GM23338 (cell line): ENCODE data around the gene FAM219A.

Experiments used
- CREB1 ChIP-seq: fragments of 250-450 bp; sonication (Bioruptor Pico); IDR thresholded peaks from 2 replicates; pipeline ENCODE4 v1.5.0; 2020; ENCODE audit warnings: low read depth, mild to moderate bottlenecking, moderate library complexity
- EZH2 ChIP-seq: fragments of 200-600 bp; sonication (generic); IDR thresholded peaks from one replicate; pipeline ENCODE4 v1.8.0; 2017; ENCODE audit warnings: antibody characterized with exemption, mild to moderate bottlenecking, low read depth; ENCODE audit not compliant: unreplicated experiment
- EZH2phosphoT487 ChIP-seq: fragments of 200-600 bp; sonication (generic); IDR thresholded peaks from one replicate; pipeline ENCODE4 v1.8.1; 2018; ENCODE audit warnings: antibody characterized with exemption; ENCODE audit not compliant: unreplicated experiment
- NANOG ChIP-seq: IDR thresholded peaks from 2 replicates; pipeline ENCODE4 v1.6.1; 2016; ENCODE audit warnings: antibody characterized with exemption, borderline replicate concordance
- POLR2AphosphoS5 ChIP-seq: IDR thresholded peaks from 2 replicates; pipeline ENCODE4 v1.6.1; 2016; ENCODE audit warnings: antibody characterized with exemption, low read depth
- STAT1 ChIP-seq: IDR thresholded peaks from one replicate; pipeline ENCODE4 v1.6.1; 2016; ENCODE audit warnings: antibody characterized with exemption; ENCODE audit not compliant: unreplicated experiment
- ZNF331 ChIP-seq: fragments of 250-450 bp; sonication (Bioruptor Pico); IDR thresholded peaks from 2 replicates; pipeline ENCODE4 v1.5.0; 2020; ENCODE audit warnings: low read depth, mild to moderate bottlenecking, moderate library complexity
- TF ChIP-seq, protein P1 (sequence below): IDR thresholded peaks from one replicate; pipeline ENCODE4 v1.6.1; 2018; ENCODE audit warnings: antibody characterized with exemption; ENCODE audit not compliant: unreplicated experiment
- TF ChIP-seq, protein P2 (sequence below), 2 experiments: fragments of 200-600 bp in 1 of 2; sonication (generic) in 1 of 2; conservative IDR thresholded peaks; 2 replicates each; pipeline versions ENCODE4 v1.5.1 to v1.6.1; 2016 to 2017; ENCODE audit warnings: antibody characterized with exemption in 2 of 2, low read depth in 2 of 2, mild to moderate bottlenecking in 2 of 2, moderate library complexity in 1 of 2
- TF ChIP-seq, protein P3 (sequence below): IDR thresholded peaks from 2 replicates; pipeline ENCODE4 v1.6.1; 2016; ENCODE audit warnings: antibody characterized with exemption
- TF ChIP-seq, protein P4 (sequence below): fragments of 250-450 bp; sonication (Bioruptor Pico); IDR thresholded peaks from 2 replicates; pipeline ENCODE4 v1.5.0; 2020; ENCODE audit warnings: mild to moderate bottlenecking, moderate library complexity

DNA sequence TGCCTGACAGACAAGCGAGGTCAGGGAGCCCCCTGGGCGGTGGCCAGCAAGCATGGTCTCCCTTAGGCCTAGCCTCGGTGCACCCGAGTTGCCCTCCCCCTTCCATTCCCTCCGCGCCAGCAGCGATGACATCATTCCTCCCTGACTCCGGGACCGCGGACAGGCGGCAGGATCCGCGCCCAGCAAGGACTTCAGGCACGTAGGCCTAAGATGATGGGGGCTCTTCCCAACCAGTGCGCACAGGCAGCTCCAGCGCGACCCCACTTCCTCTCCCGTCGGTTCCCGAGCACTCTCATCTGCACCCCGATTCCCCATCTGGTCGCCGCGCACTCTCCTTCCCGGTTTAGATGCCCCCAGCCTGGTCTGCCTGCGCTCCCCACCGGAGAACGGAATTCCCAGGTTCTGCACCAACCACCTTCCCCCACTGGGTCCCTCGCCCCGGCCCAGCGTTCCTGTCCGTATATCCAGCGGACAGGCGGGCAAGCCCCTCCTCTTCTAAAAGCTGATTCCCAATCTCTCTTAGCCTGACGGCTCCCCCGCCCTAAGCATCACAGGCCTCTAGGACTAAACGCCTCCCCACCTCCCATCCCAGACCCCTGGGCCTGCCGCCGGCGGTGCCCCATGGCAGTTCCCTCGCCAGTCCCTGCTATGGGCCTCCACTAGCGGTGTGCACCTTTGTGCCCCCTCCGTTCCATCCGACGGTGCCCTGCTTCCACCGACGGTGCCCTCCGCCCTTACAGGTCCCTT is 931 bp downstream of the FAM219A start:
- TF ChIP-seq EZH2 (no peak), CREB1 (CRISPR knock-in tag) (no peak), POLR2AphosphoS5 (no peak), EZH2phosphoT487 (no peak), ZNF331 (CRISPR knock-in tag) (no peak), NANOG (no peak), STAT1 (no peak)
- TF ChIP-seq, protein P1, sequence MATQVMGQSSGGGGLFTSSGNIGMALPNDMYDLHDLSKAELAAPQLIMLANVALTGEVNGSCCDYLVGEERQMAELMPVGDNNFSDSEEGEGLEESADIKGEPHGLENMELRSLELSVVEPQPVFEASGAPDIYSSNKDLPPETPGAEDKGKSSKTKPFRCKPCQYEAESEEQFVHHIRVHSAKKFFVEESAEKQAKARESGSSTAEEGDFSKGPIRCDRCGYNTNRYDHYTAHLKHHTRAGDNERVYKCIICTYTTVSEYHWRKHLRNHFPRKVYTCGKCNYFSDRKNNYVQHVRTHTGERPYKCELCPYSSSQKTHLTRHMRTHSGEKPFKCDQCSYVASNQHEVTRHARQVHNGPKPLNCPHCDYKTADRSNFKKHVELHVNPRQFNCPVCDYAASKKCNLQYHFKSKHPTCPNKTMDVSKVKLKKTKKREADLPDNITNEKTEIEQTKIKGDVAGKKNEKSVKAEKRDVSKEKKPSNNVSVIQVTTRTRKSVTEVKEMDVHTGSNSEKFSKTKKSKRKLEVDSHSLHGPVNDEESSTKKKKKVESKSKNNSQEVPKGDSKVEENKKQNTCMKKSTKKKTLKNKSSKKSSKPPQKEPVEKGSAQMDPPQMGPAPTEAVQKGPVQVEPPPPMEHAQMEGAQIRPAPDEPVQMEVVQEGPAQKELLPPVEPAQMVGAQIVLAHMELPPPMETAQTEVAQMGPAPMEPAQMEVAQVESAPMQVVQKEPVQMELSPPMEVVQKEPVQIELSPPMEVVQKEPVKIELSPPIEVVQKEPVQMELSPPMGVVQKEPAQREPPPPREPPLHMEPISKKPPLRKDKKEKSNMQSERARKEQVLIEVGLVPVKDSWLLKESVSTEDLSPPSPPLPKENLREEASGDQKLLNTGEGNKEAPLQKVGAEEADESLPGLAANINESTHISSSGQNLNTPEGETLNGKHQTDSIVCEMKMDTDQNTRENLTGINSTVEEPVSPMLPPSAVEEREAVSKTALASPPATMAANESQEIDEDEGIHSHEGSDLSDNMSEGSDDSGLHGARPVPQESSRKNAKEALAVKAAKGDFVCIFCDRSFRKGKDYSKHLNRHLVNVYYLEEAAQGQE, result no peak
- TF ChIP-seq, protein P2, sequence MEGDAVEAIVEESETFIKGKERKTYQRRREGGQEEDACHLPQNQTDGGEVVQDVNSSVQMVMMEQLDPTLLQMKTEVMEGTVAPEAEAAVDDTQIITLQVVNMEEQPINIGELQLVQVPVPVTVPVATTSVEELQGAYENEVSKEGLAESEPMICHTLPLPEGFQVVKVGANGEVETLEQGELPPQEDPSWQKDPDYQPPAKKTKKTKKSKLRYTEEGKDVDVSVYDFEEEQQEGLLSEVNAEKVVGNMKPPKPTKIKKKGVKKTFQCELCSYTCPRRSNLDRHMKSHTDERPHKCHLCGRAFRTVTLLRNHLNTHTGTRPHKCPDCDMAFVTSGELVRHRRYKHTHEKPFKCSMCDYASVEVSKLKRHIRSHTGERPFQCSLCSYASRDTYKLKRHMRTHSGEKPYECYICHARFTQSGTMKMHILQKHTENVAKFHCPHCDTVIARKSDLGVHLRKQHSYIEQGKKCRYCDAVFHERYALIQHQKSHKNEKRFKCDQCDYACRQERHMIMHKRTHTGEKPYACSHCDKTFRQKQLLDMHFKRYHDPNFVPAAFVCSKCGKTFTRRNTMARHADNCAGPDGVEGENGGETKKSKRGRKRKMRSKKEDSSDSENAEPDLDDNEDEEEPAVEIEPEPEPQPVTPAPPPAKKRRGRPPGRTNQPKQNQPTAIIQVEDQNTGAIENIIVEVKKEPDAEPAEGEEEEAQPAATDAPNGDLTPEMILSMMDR (conservative IDR thresholded peaks at IDR 0.05; ENCODE audit: low read depth in 2 of 2), result no peak
- TF ChIP-seq, protein P3, sequence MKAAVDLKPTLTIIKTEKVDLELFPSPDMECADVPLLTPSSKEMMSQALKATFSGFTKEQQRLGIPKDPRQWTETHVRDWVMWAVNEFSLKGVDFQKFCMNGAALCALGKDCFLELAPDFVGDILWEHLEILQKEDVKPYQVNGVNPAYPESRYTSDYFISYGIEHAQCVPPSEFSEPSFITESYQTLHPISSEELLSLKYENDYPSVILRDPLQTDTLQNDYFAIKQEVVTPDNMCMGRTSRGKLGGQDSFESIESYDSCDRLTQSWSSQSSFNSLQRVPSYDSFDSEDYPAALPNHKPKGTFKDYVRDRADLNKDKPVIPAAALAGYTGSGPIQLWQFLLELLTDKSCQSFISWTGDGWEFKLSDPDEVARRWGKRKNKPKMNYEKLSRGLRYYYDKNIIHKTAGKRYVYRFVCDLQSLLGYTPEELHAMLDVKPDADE, result no peak
- TF ChIP-seq, protein P4, sequence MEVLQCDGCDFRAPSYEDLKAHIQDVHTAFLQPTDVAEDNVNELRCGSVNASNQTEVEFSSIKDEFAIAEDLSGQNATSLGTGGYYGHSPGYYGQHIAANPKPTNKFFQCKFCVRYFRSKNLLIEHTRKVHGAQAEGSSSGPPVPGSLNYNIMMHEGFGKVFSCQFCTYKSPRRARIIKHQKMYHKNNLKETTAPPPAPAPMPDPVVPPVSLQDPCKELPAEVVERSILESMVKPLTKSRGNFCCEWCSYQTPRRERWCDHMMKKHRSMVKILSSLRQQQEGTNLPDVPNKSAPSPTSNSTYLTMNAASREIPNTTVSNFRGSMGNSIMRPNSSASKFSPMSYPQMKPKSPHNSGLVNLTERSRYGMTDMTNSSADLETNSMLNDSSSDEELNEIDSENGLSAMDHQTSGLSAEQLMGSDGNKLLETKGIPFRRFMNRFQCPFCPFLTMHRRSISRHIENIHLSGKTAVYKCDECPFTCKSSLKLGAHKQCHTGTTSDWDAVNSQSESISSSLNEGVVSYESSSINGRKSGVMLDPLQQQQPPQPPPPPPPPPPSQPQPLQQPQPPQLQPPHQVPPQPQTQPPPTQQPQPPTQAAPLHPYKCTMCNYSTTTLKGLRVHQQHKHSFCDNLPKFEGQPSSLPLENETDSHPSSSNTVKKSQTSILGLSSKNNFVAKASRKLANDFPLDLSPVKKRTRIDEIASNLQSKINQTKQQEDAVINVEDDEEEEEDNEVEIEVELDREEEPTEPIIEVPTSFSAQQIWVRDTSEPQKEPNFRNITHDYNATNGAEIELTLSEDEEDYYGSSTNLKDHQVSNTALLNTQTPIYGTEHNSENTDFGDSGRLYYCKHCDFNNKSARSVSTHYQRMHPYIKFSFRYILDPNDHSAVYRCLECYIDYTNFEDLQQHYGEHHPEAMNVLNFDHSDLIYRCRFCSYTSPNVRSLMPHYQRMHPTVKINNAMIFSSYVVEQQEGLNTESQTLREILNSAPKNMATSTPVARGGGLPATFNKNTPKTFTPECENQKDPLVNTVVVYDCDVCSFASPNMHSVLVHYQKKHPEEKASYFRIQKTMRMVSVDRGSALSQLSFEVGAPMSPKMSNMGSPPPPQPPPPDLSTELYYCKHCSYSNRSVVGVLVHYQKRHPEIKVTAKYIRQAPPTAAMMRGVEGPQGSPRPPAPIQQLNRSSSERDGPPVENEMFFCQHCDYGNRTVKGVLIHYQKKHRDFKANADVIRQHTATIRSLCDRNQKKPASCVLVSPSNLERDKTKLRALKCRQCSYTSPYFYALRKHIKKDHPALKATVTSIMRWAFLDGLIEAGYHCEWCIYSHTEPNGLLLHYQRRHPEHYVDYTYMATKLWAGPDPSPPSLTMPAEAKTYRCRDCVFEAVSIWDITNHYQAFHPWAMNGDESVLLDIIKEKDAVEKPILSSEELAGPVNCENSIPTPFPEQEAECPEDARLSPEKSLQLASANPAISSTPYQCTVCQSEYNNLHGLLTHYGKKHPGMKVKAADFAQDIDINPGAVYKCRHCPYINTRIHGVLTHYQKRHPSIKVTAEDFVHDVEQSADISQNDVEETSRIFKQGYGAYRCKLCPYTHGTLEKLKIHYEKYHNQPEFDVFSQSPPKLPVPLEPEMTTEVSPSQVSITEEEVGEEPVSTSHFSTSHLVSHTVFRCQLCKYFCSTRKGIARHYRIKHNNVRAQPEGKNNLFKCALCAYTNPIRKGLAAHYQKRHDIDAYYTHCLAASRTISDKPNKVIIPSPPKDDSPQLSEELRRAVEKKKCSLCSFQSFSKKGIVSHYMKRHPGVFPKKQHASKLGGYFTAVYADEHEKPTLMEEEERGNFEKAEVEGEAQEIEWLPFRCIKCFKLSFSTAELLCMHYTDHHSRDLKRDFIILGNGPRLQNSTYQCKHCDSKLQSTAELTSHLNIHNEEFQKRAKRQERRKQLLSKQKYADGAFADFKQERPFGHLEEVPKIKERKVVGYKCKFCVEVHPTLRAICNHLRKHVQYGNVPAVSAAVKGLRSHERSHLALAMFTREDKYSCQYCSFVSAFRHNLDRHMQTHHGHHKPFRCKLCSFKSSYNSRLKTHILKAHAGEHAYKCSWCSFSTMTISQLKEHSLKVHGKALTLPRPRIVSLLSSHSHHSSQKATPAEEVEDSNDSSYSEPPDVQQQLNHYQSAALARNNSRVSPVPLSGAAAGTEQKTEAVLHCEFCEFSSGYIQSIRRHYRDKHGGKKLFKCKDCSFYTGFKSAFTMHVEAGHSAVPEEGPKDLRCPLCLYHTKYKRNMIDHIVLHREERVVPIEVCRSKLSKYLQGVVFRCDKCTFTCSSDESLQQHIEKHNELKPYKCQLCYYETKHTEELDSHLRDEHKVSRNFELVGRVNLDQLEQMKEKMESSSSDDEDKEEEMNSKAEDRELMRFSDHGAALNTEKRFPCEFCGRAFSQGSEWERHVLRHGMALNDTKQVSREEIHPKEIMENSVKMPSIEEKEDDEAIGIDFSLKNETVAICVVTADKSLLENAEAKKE (CRISPR knock-in tag), result no peak
